Measurements from ENCODE around the gene IGFBP2.

The IGFBP2 gene

GRCh38 chr2:216673609-216674008, 40.4 kb downstream of the IGFBP2 start:
- H3K4me3 Mint-ChIP-seq = no peak overlapping the region
- H3K27me3 Mint-ChIP-seq = peaks cover 3% of the 10 kb centered on the region
- H3K36me3 Mint-ChIP-seq (ENCODE audit: low read depth) = no peaks in the 10 kb centered on the region
- H3K9me3 Mint-ChIP-seq = no peaks in the 10 kb centered on the region
- H3K27ac Mint-ChIP-seq = no peak overlapping the region
- no peaks in the 10 kb centered on the region for H3K4me1 Mint-ChIP-seq (ENCODE audit: low read depth)

- Mint-ChIP-seq H3K27me3 (peaks cover 3% of the 10 kb centered on the region), H3K4me3 (no peak overlapping the region)
Observed at GRCh38 chr2:216674376-216674775, 41.2 kb downstream of the IGFBP2 start.

GRCh38 chr2:216676630-216677029, 43.4 kb downstream of the IGFBP2 start:
- Mint-ChIP-seq H3K27me3 (peaks cover 2% of the 10 kb centered on the region), H3K9me3 (no peaks in the 10 kb centered on the region), H3K36me3 (ENCODE audit: low read depth) (no peaks in the 10 kb centered on the region), H3K4me3 (no peak overlapping the region), H3K4me1 (ENCODE audit: low read depth) (no peaks in the 10 kb centered on the region), H3K27ac (no peak overlapping the region)

More at GRCh38 chr2:216674376-216674775, 41.2 kb downstream of the IGFBP2 start:
- Mint-ChIP-seq H3K36me3 (ENCODE audit: low read depth) (no peaks in the 10 kb centered on the region), H3K4me1 (ENCODE audit: low read depth) (no peaks in the 10 kb centered on the region), H3K27ac (no peak overlapping the region), H3K9me3 (no peaks in the 10 kb centered on the region)

DNA sequence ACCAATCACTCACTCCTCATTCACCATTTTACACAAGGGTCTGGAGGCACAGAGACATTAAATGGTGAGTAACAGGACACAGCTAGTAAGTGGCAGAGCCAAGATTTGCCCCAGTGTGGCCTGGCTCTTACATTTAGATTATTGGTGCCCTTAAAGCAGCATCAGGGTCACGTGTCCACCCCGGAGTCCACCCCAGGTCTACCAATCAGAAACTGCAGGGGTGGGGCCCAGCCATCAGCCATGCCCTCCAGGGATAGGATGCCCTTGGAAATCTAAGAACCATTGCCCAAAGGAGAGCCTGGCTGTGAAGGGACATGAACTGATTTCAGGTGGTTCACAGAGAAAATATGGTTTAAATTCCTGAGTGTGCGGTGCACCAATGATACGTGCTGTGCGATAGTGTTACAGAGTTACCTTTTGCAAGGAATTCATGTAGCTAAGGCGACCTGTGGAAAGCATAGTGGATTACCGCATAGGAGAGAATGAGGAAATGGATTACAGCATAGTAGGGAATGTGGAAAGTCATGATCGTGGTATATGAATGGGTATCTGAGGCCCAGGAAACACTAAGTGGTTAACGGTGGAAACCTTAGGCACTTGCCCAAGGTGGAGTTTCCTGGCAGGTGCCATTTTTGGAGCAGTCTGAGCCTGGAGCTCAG, 44.3 kb downstream of the IGFBP2 start:
- Mint-ChIP-seq H3K4me1 (ENCODE audit: low read depth) (no peaks in the 10 kb centered on the region), H3K36me3 (ENCODE audit: low read depth) (no peaks in the 10 kb centered on the region), H3K27me3 (peaks cover 3% of the 10 kb centered on the region), H3K9me3 (no peaks in the 10 kb centered on the region), H3K4me3 (no peak overlapping the region), H3K27ac (no peak overlapping the region)

DNA sequence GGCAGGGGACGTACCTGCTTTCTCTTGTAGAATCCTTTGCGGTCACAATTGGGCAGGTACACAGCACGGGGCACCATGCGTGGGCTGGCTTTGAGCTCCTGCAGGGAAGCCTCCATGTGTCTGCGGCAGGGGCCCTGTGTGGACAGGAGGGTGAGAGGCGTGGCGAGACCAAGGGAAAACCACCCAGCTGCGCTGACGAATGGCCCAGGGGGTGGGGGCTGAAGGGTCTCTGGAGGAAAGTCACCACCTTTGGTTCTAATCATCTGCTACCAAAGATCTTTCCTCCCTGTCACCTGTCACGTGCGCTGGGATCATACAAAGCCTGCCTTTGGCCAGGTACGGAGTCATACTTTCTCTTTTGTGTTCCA, 44.9 kb downstream of the IGFBP2 start:
- no peak overlapping the region for H3K27ac Mint-ChIP-seq
- H3K27me3 Mint-ChIP-seq = peaks cover 4% of the 10 kb centered on the region
- no peak overlapping the region for H3K4me3 Mint-ChIP-seq
- H3K36me3 Mint-ChIP-seq (ENCODE audit: low read depth) = no peaks in the 10 kb centered on the region
- no peaks in the 10 kb centered on the region for H3K4me1 Mint-ChIP-seq (ENCODE audit: low read depth)
- H3K9me3 Mint-ChIP-seq = no peaks in the 10 kb centered on the region

DNA sequence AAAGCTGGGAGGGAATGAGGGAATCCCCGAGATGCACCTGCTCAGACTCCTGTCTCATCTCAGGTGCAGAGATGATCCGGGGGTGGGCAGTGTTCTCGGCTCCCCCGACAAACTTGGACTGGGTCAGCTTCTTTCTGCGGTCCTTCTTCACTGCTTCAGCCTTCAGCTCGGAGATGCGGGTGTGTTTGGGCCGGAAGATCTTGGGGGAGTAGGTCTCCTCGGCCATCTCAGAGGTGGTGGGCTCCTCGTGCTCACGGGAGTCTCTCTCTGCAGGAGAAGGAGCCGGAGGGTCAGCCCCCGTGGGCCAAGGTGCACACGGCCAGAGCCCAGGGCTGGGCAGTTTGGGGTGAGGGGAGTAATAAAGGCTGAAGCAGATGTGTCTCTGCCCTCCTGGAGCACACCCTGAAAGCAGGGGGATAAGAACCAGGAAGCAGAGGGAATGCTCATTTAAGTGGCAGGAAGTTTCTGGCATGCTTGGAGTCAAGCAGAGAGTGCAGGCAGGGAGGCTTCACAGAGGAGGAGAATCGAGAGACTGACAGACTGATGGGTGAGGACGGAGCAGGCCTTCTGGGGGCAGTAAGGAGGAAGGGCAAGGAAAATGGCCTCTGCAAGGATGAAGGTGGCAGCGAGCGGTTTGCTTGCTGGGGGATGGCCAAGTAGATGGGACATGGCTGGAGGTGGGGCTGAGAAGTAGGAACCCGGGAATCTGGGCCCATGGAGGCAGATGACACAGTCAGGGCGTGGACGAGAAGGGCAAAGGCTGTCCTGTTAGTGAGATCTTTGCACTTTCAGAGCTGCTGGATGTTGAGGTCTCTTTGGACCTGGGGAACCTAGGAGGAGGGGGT, 45.8 kb downstream of the IGFBP2 start:
- Mint-ChIP-seq H3K27me3 (peaks cover 13% of the 10 kb centered on the region), H3K4me3 (no peak overlapping the region), H3K4me1 (ENCODE audit: low read depth) (no peaks in the 10 kb centered on the region), H3K36me3 (ENCODE audit: low read depth) (no peaks in the 10 kb centered on the region), H3K27ac (no peak overlapping the region), H3K9me3 (no peaks in the 10 kb centered on the region)

DNA sequence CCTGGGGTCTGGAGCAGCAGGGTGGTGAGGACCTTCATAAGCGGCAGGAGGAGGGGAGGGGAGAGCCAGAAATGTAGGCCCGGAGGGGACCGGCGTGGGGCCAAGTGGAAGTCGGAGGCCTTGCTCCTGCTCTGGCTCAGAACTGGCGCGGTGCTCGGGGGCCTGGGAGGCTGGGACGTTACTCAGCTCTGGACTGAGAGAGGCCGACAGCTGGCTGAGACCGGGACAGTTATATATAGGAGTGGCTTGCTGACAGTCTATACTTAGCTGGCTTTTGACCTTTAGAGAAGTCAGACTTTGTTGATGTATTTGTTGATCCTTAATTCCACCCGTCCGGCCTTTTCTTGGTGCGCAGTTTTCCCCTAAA, 46.4 kb downstream of the IGFBP2 start:
- no peaks in the 10 kb centered on the region for H3K9me3 Mint-ChIP-seq
- H3K27ac Mint-ChIP-seq = no peak overlapping the region
- H3K4me3 Mint-ChIP-seq = no peak overlapping the region
- no peaks in the 10 kb centered on the region for H3K36me3 Mint-ChIP-seq (ENCODE audit: low read depth)
- H3K27me3 Mint-ChIP-seq = peaks cover 17% of the 10 kb centered on the region
- no peaks in the 10 kb centered on the region for H3K4me1 Mint-ChIP-seq (ENCODE audit: low read depth)

DNA sequence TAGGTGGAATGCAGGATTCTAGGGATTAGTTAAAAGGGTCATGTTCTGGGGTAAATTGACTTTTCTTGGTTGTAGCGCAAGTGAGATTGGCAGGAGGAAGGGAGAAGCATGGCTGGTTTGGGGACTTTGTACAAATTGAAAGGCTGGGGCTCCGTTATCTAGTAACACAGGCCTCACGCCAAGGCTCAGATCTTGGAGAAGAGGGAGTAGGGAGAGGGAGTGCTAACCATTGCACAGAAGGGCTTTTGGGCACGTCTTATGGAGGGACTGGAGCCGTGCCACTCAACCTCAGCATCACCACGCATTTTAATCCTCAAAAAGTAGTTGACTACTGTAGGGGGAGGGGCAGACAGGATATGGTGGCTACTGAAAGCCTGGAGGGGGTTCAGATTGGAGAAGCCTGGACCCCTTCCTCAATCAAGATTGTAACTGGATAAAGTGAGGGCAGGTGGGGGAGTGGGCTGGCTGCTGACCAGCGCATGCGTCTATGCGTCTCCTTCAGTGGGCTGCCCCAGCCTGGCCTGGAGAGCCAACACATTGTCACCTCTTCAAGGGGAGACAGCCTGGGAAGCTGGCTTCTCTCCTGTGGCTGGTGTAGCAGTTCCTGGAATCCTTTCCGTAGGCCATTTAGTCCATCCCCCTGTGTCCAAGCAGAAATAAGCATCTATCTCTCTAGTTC, 47.9 kb downstream of the IGFBP2 start:
- H3K4me3 Mint-ChIP-seq = no peak overlapping the region
- H3K4me1 Mint-ChIP-seq (ENCODE audit: low read depth) = no peaks in the 10 kb centered on the region
- peaks cover 26% of the 10 kb centered on the region for H3K27me3 Mint-ChIP-seq
- H3K27ac Mint-ChIP-seq = no peak overlapping the region
- H3K9me3 Mint-ChIP-seq = no peaks in the 10 kb centered on the region
- no peaks in the 10 kb centered on the region for H3K36me3 Mint-ChIP-seq (ENCODE audit: low read depth)

- Mint-ChIP-seq H3K36me3 (ENCODE audit: low read depth) (no peaks in the 10 kb centered on the region), H3K4me3 (no peak overlapping the region), H3K9me3 (no peaks in the 10 kb centered on the region), H3K4me1 (ENCODE audit: low read depth) (no peaks in the 10 kb centered on the region), H3K27ac (no peak overlapping the region), H3K27me3 (peaks cover 27% of the 10 kb centered on the region)
Observed at GRCh38 chr2:216681683-216682082, 48.5 kb downstream of the IGFBP2 start.

- H3K36me3 Mint-ChIP-seq (ENCODE audit: low read depth) = no peaks in the 10 kb centered on the region
- H3K4me3 Mint-ChIP-seq = no peak overlapping the region
- peaks cover 32% of the 10 kb centered on the region for H3K27me3 Mint-ChIP-seq
- no peaks in the 10 kb centered on the region for H3K4me1 Mint-ChIP-seq (ENCODE audit: low read depth)
- no peak overlapping the region for H3K27ac Mint-ChIP-seq
- no peaks in the 10 kb centered on the region for H3K9me3 Mint-ChIP-seq
Observed at GRCh38 chr2:216683846-216684245, 50.6 kb downstream of the IGFBP2 start.

DNA sequence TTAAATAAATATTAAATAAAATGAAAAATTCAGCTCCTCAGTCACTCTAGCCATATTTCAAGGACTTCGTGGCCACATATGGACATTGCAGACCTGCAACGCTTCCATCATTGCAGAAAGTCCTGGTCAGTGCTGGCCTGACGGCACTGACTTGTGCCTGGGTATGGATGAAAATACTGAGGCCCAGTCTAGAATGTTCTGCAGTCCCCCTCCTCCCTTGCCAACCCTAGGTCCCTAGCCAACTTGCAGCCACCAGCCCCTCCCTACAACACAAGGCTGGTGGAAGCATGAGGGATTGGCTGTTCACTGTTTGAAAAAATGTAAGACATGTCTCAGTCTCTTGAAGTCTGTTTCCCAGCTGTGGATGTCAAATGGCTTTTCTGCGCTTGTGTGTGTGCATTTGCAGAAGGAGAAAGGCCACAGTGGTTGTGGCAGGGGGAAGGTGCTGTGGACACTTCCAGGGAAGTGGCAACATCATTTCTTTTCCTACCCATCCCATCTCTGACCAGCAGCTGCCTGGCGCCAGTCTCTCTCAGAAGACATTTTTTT, 52.2 kb downstream of the IGFBP2 start:
- peaks cover 44% of the 10 kb centered on the region for H3K27me3 Mint-ChIP-seq
- no peaks in the 10 kb centered on the region for H3K9me3 Mint-ChIP-seq
- no peaks in the 10 kb centered on the region for H3K4me1 Mint-ChIP-seq (ENCODE audit: low read depth)
- no peak overlapping the region for H3K4me3 Mint-ChIP-seq
- H3K36me3 Mint-ChIP-seq (ENCODE audit: low read depth) = no peaks in the 10 kb centered on the region
- H3K27ac Mint-ChIP-seq = no peak overlapping the region

GRCh38 chr2:216687111-216687510, 53.9 kb downstream of the IGFBP2 start:
- peaks cover 10% of the 10 kb centered on the region for H3K4me1 Mint-ChIP-seq (ENCODE audit: low read depth)
- no peak overlapping the region for H3K4me3 Mint-ChIP-seq
- H3K9me3 Mint-ChIP-seq = no peaks in the 10 kb centered on the region
- no peaks in the 10 kb centered on the region for H3K36me3 Mint-ChIP-seq (ENCODE audit: low read depth)
- H3K27ac Mint-ChIP-seq = no peak overlapping the region
- H3K27me3 Mint-ChIP-seq = peaks cover 50% of the 10 kb centered on the region

DNA sequence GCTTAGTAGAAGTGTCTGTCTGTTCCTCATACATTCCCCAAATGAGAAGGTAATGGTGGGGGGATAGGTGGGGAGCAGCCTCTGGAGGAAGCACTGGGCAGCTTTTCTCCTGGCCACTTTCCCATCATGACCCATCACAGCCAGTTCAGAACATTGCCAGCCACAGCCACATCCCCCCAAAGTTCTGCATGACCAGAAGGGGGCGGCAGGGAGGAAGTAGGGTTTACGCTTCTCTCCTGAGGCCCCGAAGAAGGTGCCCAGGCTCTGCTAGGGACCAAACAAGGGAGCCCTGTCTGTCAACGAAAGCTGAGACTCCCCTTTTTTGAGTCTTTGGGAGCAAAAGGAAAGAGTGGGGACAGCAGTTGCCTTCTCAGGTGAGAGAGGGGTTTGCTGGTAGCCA, 54.4 kb downstream of the IGFBP2 start:
- peaks cover 56% of the 10 kb centered on the region for H3K27me3 Mint-ChIP-seq
- no peak overlapping the region for H3K4me3 Mint-ChIP-seq
- H3K9me3 Mint-ChIP-seq = no peaks in the 10 kb centered on the region
- H3K4me1 Mint-ChIP-seq (ENCODE audit: low read depth) = peaks cover 16% of the 10 kb centered on the region
- H3K27ac Mint-ChIP-seq = no peak overlapping the region
- H3K36me3 Mint-ChIP-seq (ENCODE audit: low read depth) = no peaks in the 10 kb centered on the region

GRCh38 chr2:216688731-216689340, 55.6 kb downstream of the IGFBP2 start:
- Mint-ChIP-seq H3K27me3 (peaks cover 55% of the 10 kb centered on the region), H3K9me3 (no peaks in the 10 kb centered on the region), H3K4me1 (ENCODE audit: low read depth) (peaks cover 25% of the 10 kb centered on the region), H3K4me3 (no peak overlapping the region), H3K27ac (no peak overlapping the region), H3K36me3 (ENCODE audit: low read depth) (no peaks in the 10 kb centered on the region)

GRCh38 chr2:216689397-216689796, 56.2 kb downstream of the IGFBP2 start:
- Mint-ChIP-seq H3K9me3 (no peaks in the 10 kb centered on the region), H3K27me3 (peaks cover 57% of the 10 kb centered on the region), H3K27ac (no peak overlapping the region), H3K4me3 (no peak overlapping the region), H3K4me1 (ENCODE audit: low read depth) (peaks cover 31% of the 10 kb centered on the region), H3K36me3 (ENCODE audit: low read depth) (no peaks in the 10 kb centered on the region)
